ENCODE measurements around the gene CACNA1D.
A peak's percentile ranks its signal among the peaks of the same experiment; 100 is the strongest.

Gene CACNA1D

GRCh38 chr3:53805463-53806159 is 311.2 kb downstream of the CACNA1D start:
- no peak for TF ChIP-seq CTCF (IDR thresholded peaks at IDR 0.05; ENCODE audit: insufficient read depth, low read length, missing control alignments)
- DNase-seq (ENCODE audit: low read depth, low spot score), result no peak
- ChIA-PET POLR2A (no interaction called here), CTCF (no interaction called here)
- H3K4me3 ChIP-seq (ENCODE audit: low read depth, low read length), result no peak overlapping the region

DNA sequence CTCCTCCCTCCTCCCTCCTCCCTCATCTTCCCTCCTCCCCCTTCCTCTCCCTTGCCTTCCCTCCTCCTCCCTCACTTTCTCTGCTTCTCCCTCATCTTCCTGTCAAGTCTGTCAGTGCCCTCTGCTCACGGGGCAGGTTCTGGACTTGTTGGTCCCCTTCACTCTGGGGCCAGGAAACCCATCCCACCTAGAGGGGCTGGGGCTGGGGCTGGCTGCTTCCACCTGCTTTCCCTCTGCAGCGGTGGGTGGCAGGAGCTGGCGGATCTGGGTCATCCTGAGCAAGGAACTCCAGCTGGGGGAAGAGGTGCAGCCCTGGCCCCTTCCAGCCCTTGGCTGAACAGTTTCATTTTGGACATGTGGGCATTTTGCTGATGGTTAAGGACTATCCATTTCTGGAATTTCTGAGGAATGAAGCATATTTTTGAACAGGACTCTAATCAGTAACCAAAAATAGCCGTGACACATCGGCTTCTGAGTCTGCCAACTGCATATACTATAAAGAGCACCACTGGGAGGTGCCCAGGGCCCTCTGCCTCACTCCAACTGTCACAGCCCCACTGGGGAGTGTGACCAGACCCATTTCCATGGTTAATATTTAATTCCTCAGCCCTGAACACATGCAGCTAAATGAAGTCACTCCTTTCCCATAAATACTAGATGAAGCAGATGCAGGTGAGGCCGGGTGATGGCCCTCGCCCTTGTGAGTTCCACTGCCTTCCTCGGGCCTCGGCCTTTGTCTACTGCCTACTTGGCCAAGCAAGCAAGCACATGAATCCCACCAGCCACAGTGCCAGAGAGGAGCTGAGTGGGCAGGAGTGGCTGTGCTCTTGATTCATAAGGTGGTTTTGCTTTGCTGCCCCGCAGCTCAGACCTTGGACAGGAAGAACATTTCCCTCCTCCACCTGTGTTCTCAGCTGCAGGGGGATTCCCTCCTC is 312.0 kb downstream of the CACNA1D start:
- no peak overlapping the region for H3K4me3 ChIP-seq (ENCODE audit: low read depth, low read length)
- peak; percentile 59 for DNase-seq (ENCODE audit: low read depth, low spot score)
- CTCF ChIA-PET, result no interaction called here
- POLR2A ChIA-PET, result no interaction called here
- no peak for TF ChIP-seq CTCF (IDR thresholded peaks at IDR 0.05; ENCODE audit: insufficient read depth, low read length, missing control alignments)

- TF ChIP-seq CTCF (IDR thresholded peaks at IDR 0.05; ENCODE audit: insufficient read depth, low read length, missing control alignments), result no peak
- DNase-seq (ENCODE audit: low read depth, low spot score), result no peak
- H3K4me3 ChIP-seq (ENCODE audit: low read depth, low read length), result no peak overlapping the region
- CTCF ChIA-PET, result interaction anchor here (0.6 kb wide), 1 partner anchor 84 kb away, joined by 3 read pairs; the partner anchor contains the start of gene SELENOK
- POLR2A ChIA-PET, result no interaction called here
Observed at GRCh38 chr3:53807117-53807810, 312.9 kb downstream of the CACNA1D start.

DNA sequence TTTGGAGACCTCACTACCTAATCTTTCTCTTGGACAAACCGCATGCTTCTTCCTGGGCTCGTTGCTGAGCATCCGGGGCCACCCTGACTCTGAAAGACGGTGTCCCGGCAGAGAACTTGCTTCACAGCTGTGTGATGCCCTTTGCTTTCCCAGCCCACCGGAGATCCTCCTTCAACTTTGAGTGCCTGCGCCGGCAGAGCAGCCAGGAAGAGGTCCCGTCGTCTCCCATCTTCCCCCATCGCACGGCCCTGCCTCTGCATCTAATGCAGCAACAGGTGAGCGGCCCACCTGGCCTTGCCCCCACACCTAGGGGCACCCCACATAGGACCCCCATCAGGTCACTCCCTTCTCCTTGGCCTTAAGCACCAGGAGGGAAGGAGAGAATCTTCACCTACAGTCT is 314.1 kb downstream of the CACNA1D start:
- ChIA-PET CTCF (no interaction called here), POLR2A (no interaction called here)
- no peak overlapping the region for H3K4me3 ChIP-seq (ENCODE audit: low read depth, low read length)
- no peak for DNase-seq (ENCODE audit: low read depth, low spot score)
- TF ChIP-seq CTCF (IDR thresholded peaks at IDR 0.05; ENCODE audit: insufficient read depth, low read length, missing control alignments), result no peak

- no peak for TF ChIP-seq CTCF (IDR thresholded peaks at IDR 0.05; ENCODE audit: insufficient read depth, low read length, missing control alignments)
- no peak overlapping the region for H3K4me3 ChIP-seq (ENCODE audit: low read depth, low read length)
- no peak for DNase-seq (ENCODE audit: low read depth, low spot score)
- POLR2A ChIA-PET, result no interaction called here
- CTCF ChIA-PET, result no interaction called here
Observed at GRCh38 chr3:53809267-53809666, 314.9 kb downstream of the CACNA1D start.
